GM13976 (cell line): ENCODE results near the gene MTHFR.
A peak's percentile ranks its signal among the peaks of the same experiment; 100 is the strongest.

ENCODE experiments used
- DNase-seq: peaks from one replicate; pipeline ENCODE4 v3.0.0; 2012; ENCODE audit warnings: low spot score
- CTCF ChIP-seq: IDR thresholded peaks from 2 replicates; pipeline ENCODE4 v1.5.1; 2012; ENCODE audit warnings: borderline replicate concordance, mild to moderate bottlenecking; ENCODE audit not compliant: insufficient read depth; ENCODE audit errors: extremely low read depth, missing control alignments, control extremely low read depth
- in situ Hi-C: fragments of 300-500 bp; cut with MboI; formaldehyde crosslinking; loops from one replicate; pipeline ENCODE4 v1.12.0; 2022; ENCODE audit warnings: low sequenced_read_pairs, mixed read lengths, inconsistent platforms; ENCODE audit not compliant: unreplicated experiment

MTHFR gene

GRCh38 chr1:11797525-11798216, 8.1 kb downstream of the MTHFR start:
- in situ Hi-C loops, result no loop called here
- TF ChIP-seq CTCF, result no peak
- DNase-seq, result no peak

- DNase-seq, result peak; percentile 54
- no peak for TF ChIP-seq CTCF
- in situ Hi-C loops, result no loop called here
Observed at GRCh38 chr1:11796036-11796828, 9.5 kb downstream of the MTHFR start.

- in situ Hi-C loops, result no loop called here
- no peak for DNase-seq
- no peak for TF ChIP-seq CTCF
Observed at GRCh38 chr1:11795238-11795890, 10.4 kb downstream of the MTHFR start.

DNA sequence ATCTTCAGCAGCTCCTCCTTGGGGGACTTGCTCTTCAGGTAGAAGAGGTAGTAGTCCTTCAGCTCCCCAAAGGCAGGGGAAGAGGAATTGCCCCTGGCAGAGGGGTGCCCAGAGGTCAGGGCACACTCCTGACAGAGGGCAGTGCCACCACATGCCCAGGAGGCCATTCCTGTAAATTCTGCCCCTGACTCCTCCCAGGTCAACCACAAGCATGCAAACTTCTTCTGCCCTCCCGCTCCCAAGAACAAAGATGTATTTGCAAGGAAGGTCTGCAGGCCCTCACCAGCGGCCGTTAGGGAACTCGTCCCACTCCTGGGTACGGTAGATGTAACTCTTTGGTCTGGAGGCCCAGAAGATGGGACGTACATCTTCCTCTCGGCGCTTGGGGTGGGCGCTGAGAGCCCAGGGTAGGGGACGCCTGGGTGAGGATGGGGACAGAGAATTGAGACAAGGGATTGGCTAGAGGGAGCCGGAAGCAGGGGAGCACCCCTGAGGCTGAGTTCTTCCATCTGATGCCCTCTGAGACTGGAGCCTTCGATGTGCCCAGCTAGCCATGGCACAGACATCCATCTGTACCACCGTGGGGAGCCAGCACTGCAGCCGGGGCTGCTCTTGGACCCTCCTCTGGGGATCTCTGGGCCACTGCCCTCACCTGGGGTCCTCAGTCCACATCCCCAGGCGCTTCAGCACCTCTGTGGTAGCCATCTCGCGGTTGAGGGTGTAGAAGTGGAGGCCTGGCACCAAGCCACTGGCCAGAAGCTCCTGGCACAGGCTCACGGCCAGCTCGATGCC, 11.1 kb downstream of the MTHFR start:
- in situ Hi-C loops, result no loop called here
- DNase-seq, result peak; percentile 25
- TF ChIP-seq CTCF, result no peak

DNA sequence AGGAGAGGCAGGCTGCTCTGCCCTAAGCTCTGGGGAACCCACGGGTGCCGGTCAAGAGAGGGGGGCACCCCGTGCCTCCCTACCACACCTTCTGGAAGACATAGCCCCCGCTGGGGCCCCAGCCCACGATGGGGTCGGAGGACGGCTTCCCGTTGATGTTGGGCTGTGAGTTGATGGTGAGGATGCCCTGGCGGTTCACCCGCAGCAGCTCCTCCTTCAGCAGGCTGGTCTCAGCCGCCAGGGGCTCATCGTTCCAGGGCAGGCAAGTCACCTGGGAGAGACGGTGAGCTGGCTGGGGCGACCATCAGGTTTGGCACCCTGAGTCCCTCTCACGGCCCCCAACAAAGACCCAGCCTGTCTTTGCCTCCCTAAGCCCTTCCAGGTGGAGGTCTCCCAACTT, 11.9 kb downstream of the MTHFR start:
- in situ Hi-C loops, result no loop called here
- DNase-seq, result no peak
- TF ChIP-seq CTCF, result no peak

- TF ChIP-seq CTCF, result no peak
- in situ Hi-C loops, result no loop called here
- DNase-seq, result no peak
Observed at GRCh38 chr1:11792106-11792505, 13.7 kb downstream of the MTHFR start.
